ENCODE measurements around the gene BOD1L1.

DNA sequence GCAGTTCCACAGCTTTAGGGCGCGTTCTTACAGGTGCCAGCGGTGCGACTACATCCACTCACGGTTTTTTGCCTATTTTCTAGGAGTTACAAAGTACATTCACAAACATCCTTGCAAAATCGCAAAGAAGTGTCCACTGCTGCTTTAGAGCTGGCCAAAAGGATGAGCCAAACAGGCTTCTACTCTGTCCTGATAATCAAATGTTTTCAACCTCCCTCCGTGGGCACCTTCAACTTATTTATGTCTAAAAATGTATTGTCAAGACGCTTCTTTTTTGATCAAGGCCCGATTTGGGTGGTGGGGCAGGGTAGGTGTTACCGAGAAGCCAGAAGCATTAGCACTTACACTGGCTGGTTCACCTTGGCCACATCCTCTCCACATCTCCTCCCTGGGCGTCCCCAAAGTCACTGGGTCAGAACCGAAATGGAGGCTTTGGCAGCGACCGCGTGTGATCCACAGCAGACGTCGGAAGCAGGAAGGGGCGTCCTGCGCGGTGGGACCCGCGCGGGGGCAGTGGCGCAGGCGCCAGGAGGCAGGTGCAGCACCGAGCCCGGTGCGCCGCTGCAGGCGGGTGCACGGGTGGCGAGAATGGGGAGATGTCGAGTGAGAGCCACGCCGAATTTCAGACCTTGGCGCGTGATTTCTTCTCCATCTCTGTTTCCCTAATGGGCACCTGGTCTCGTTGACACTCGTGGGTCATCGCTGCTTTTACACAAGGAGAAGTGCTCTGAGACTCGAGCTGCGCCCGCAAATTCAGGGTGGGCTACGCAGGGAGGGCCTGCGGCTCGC is 100.1 kb downstream of the BOD1L1 start:
- peak; percentile 92 for TF ChIP-seq EZH2phosphoT487 (IDR thresholded peaks at IDR 0.05; ENCODE audit: unreplicated experiment)
- TF ChIP-seq, protein P1, sequence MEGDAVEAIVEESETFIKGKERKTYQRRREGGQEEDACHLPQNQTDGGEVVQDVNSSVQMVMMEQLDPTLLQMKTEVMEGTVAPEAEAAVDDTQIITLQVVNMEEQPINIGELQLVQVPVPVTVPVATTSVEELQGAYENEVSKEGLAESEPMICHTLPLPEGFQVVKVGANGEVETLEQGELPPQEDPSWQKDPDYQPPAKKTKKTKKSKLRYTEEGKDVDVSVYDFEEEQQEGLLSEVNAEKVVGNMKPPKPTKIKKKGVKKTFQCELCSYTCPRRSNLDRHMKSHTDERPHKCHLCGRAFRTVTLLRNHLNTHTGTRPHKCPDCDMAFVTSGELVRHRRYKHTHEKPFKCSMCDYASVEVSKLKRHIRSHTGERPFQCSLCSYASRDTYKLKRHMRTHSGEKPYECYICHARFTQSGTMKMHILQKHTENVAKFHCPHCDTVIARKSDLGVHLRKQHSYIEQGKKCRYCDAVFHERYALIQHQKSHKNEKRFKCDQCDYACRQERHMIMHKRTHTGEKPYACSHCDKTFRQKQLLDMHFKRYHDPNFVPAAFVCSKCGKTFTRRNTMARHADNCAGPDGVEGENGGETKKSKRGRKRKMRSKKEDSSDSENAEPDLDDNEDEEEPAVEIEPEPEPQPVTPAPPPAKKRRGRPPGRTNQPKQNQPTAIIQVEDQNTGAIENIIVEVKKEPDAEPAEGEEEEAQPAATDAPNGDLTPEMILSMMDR (conservative IDR thresholded peaks at IDR 0.05; ENCODE audit: low read depth in 2 of 2) = no peak
- TF ChIP-seq CREB1 (CRISPR knock-in tag; IDR thresholded peaks at IDR 0.05; ENCODE audit: low read depth) = no peak
- peak; percentile 97 for TF ChIP-seq EZH2 (IDR thresholded peaks at IDR 0.05; ENCODE audit: low read depth, unreplicated experiment)
- TF ChIP-seq, protein P2, sequence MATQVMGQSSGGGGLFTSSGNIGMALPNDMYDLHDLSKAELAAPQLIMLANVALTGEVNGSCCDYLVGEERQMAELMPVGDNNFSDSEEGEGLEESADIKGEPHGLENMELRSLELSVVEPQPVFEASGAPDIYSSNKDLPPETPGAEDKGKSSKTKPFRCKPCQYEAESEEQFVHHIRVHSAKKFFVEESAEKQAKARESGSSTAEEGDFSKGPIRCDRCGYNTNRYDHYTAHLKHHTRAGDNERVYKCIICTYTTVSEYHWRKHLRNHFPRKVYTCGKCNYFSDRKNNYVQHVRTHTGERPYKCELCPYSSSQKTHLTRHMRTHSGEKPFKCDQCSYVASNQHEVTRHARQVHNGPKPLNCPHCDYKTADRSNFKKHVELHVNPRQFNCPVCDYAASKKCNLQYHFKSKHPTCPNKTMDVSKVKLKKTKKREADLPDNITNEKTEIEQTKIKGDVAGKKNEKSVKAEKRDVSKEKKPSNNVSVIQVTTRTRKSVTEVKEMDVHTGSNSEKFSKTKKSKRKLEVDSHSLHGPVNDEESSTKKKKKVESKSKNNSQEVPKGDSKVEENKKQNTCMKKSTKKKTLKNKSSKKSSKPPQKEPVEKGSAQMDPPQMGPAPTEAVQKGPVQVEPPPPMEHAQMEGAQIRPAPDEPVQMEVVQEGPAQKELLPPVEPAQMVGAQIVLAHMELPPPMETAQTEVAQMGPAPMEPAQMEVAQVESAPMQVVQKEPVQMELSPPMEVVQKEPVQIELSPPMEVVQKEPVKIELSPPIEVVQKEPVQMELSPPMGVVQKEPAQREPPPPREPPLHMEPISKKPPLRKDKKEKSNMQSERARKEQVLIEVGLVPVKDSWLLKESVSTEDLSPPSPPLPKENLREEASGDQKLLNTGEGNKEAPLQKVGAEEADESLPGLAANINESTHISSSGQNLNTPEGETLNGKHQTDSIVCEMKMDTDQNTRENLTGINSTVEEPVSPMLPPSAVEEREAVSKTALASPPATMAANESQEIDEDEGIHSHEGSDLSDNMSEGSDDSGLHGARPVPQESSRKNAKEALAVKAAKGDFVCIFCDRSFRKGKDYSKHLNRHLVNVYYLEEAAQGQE (IDR thresholded peaks at IDR 0.05; ENCODE audit: unreplicated experiment) = no peak
- no peak for TF ChIP-seq POLR2AphosphoS5 (IDR thresholded peaks at IDR 0.05; ENCODE audit: low read depth)
- TF ChIP-seq ZNF331 (CRISPR knock-in tag; IDR thresholded peaks at IDR 0.05; ENCODE audit: low read depth) = no peak
